Loucy (cell line): ENCODE data around the gene ATP5MC3.

Source experiments
- H2AFZ ChIP-seq: fragments of 200-600 bp; sonication (generic); 2 replicates; pipeline ENCODE4 v1.6.0; 2016; ENCODE audit warnings: antibody characterized with exemption, mild to moderate bottlenecking, low read length, moderate library complexity
- H3F3A ChIP-seq: fragments of 200-600 bp; 2 replicates; pipeline ENCODE4 v1.6.0; 2016; ENCODE audit warnings: antibody characterized with exemption, low read depth, mild to moderate bottlenecking
- H3K27me3 ChIP-seq: fragments of 200-600 bp; sonication (generic); 2 replicates; pipeline ENCODE4 v1.6.1; 2014; ENCODE audit warnings: low read length, mild to moderate bottlenecking; ENCODE audit not compliant: insufficient read depth, poor library complexity, severe bottlenecking
- H3K36me3 ChIP-seq: fragments of 200-600 bp; sonication (generic); 2 replicates; pipeline ENCODE4 v1.6.1; 2016; ENCODE audit warnings: low read length; ENCODE audit not compliant: insufficient read depth
- H3K4me1 ChIP-seq: fragments of 200-600 bp; sonication (generic); 2 replicates; pipeline ENCODE4 v1.5.1; 2014; ENCODE audit warnings: low read length, mild to moderate bottlenecking; ENCODE audit not compliant: insufficient read depth, poor library complexity, severe bottlenecking
- H3K4me2 ChIP-seq: fragments of 200-600 bp; sonication (generic); 2 replicates; pipeline ENCODE4 v1.6.0; 2014; ENCODE audit warnings: antibody characterized with exemption, low read length, low read depth, mild to moderate bottlenecking; ENCODE audit not compliant: poor library complexity, severe bottlenecking
- H3K4me3 ChIP-seq: fragments of 200-600 bp; sonication (generic); 2 replicates; pipeline ENCODE4 v1.5.1; 2014; ENCODE audit warnings: low read length, mild to moderate bottlenecking, mixed read lengths; ENCODE audit not compliant: poor library complexity, severe bottlenecking
- H3K79me2 ChIP-seq: fragments of 200-600 bp; sonication (generic); 2 replicates; pipeline ENCODE4 v1.6.1; 2014; ENCODE audit warnings: low read length; ENCODE audit not compliant: insufficient read depth
- H3K9ac ChIP-seq: fragments of 200-600 bp; sonication (generic); 2 replicates; pipeline ENCODE4 v1.6.0; 2014; ENCODE audit warnings: mild to moderate bottlenecking, low read depth, low read length, moderate library complexity; ENCODE audit not compliant: poor library complexity, severe bottlenecking
- H3K9me2 ChIP-seq: fragments of 200-600 bp; sonication (generic); replicated peaks from 2 replicates; pipeline ENCODE4 v1.6.1; 2016; ENCODE audit warnings: low read depth, low read length, mixed read lengths
- H3K9me3 ChIP-seq: fragments of 200-600 bp; sonication (generic); 2 replicates; pipeline ENCODE4 v1.6.1; 2014; ENCODE audit warnings: mild to moderate bottlenecking, antibody characterized with exemption, low read length, low read depth; ENCODE audit not compliant: insufficient read depth
- H4K20me1 ChIP-seq: fragments of 200-600 bp; sonication (generic); 2 replicates; pipeline ENCODE4 v1.6.0; 2014; ENCODE audit warnings: antibody characterized with exemption, low read length, mild to moderate bottlenecking; ENCODE audit not compliant: insufficient read depth, poor library complexity, severe bottlenecking
- CTCF ChIP-seq: fragments of 200-600 bp; sonication (generic); conservative IDR thresholded peaks from 2 replicates; pipeline ENCODE4 v1.5.1; 2014; ENCODE audit warnings: mild to moderate bottlenecking, antibody characterized with exemption, low read length
- EZH2phosphoT487 ChIP-seq: fragments of 200-600 bp; IDR thresholded peaks from 2 replicates; pipeline ENCODE4 v1.6.1; 2018; ENCODE audit warnings: antibody characterized with exemption, mild to moderate bottlenecking, moderate library complexity, borderline replicate concordance

The ATP5MC3 gene

GRCh38 chr2:175175896-175176295 is 5.6 kb downstream of the ATP5MC3 start:
- Histone ChIP-seq H3K4me2 (no peak overlapping the region), H3K36me3 (peaks cover 34% of the 10 kb centered on the region; the same call in 1 of the 2 replicates), H4K20me1 (peaks cover 49% of the 10 kb centered on the region), H3F3A (no peaks in the 10 kb centered on the region), H3K9me3 (no peaks in the 10 kb centered on the region), H3K9ac (no peak overlapping the region), H3K79me2 (peaks cover 52% of the 10 kb centered on the region), H3K9me2 (no peaks in the 10 kb centered on the region), H2AFZ (no peak overlapping the region), H3K27me3 (no peaks in the 10 kb centered on the region), H3K4me3 (no peak overlapping the region), H3K4me1 (peaks cover 41% of the 10 kb centered on the region)
- TF ChIP-seq EZH2phosphoT487 (no peak), CTCF (no peak)

DNA sequence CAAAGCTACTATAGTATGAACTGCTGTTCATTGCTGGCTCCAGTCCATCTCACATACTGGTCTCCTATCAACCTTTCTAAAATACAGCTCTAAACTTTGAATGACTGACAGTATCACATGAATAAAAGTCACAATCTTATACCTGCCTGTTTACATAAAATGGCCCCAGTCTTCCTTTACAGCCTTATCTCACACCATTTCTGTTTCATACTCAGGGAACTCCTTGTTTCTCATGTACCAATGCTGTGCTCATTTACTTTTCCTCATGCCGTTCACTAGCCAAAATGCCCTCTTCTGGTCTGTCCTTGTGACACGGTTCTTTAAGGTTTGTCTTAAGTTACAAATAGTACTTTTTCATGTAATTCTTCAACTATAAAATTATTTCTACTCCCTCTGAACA is 6.2 kb downstream of the ATP5MC3 start:
- H3K9me3 ChIP-seq = no peaks in the 10 kb centered on the region
- no peaks in the 10 kb centered on the region for H3K9me2 ChIP-seq
- no peak overlapping the region for H3K4me2 ChIP-seq
- H3K36me3 ChIP-seq = peaks cover 34% of the 10 kb centered on the region; the same call in 1 of the 2 replicates
- no peak overlapping the region for H2AFZ ChIP-seq
- peaks cover 36% of the 10 kb centered on the region for H3K4me1 ChIP-seq
- TF ChIP-seq EZH2phosphoT487 (no peak), CTCF (no peak)
- no peaks in the 10 kb centered on the region for H3K27me3 ChIP-seq
- no peak overlapping the region for H3K9ac ChIP-seq
- H3K79me2 ChIP-seq = peaks cover 46% of the 10 kb centered on the region
- peaks cover 43% of the 10 kb centered on the region for H4K20me1 ChIP-seq
- H3K4me3 ChIP-seq = no peak overlapping the region
- H3F3A ChIP-seq = no peaks in the 10 kb centered on the region

DNA sequence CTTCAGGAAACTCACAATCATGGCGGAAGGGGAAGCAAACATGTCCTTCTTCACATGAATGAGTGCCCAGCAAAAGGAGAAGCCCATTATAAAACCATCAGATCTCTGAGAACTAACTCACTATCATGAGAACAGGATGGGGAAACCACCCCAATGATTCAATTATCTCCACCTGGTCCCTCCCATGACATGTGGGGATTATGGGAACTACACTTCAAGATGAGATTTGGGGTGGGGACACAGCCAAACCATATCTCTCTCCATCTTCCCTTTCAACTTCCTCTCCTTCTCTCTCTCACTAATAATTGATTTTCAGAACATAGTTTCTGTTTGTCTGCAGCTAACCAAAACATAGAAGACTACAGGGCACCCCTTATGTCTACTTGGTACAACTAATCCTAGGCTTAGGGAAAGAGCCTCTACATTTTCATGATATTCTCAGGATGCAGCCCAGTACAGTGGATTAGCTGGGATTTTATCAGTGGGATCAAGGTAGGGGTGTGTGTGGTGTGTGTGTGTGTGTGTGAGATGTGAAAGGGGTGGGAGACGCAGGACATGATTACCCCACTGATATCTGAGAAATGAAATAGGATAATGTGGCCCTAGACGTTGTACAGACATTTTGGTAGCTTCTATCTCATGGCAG is 10.7 kb downstream of the ATP5MC3 start:
- Histone ChIP-seq H3K4me2 (no peak overlapping the region), H2AFZ (no peak overlapping the region), H3K4me1 (peaks cover 12% of the 10 kb centered on the region), H3K4me3 (no peak overlapping the region), H3K9me3 (no peaks in the 10 kb centered on the region), H3K9ac (no peak overlapping the region), H4K20me1 (peaks cover 21% of the 10 kb centered on the region), H3K27me3 (no peaks in the 10 kb centered on the region), H3K79me2 (peaks cover 36% of the 10 kb centered on the region), H3K9me2 (no peaks in the 10 kb centered on the region), H3K36me3 (no peaks in the 10 kb centered on the region), H3F3A (no peaks in the 10 kb centered on the region)
- TF ChIP-seq CTCF (no peak), EZH2phosphoT487 (no peak)
